A549 (cell line): ENCODE data around the gene ACOT7. TPM values are rescaled to one million over a fixed set of nuclear protein-coding genes. Genes with fewer than 3 reads are reported as not detected.
A peak's percentile ranks its signal among the peaks of the same experiment; 100 is the strongest.

Experiments
- ATAC-seq, 2 experiments: fragments of 200-7000 bp in 1 of 2; fragments of >200 bp in 1 of 2; cut with Nextera tagmentation in 1 of 2; cut with Tn5 transposase in 1 of 2; 3 replicates each; pipeline versions ENCODE4 v1.8.0 to v1.9.1; 2018 to 2020; ENCODE audit warnings: mild to moderate bottlenecking in 1 of 2, moderate library complexity in 1 of 2
- CTCF ChIA-PET: fragments of 300-600 bp; sonication (Branson Sonifier 250); formaldehyde crosslinking; extraction: SDS; loops from one replicate; lab custom pipeline; 2021; ENCODE audit warnings: antibody characterized with exemption, inconsistent platforms; lab: Yijun Ruan, JAX
- POLR2A ChIA-PET: fragments of 350-600 bp; formaldehyde crosslinking; extraction: SDS; loops from one replicate; lab custom pipeline; 2021; ENCODE audit warnings: antibody characterized with exemption, inconsistent platforms; lab: Yijun Ruan, JAX
- DNase-seq, 2 experiments: peaks; one replicate each; pipeline versions ENCODE4 v3.0.0 to v3.0.0-alpha.2; 2011 to 2016; ENCODE audit warnings: low read depth in 1 of 2, low spot score in 1 of 2
- FAIRE-seq: peaks from 2 replicates; lab custom pipeline; 2011; peaks lifted over from hg19 to GRCh38; lab: Jason Lieb, UNC
- H3K27ac ChIP-seq, 2 experiments: fragments of >200 bp; sonication (Bioruptor Twin); formaldehyde crosslinking; 3 replicates each; pipeline ENCODE4 v1.5.1; 2016 to 2017
- H3K4me1 ChIP-seq: fragments of >200 bp; sonication (Bioruptor Twin); formaldehyde crosslinking; 3 replicates; pipeline ENCODE4 v1.6.1; 2016
- H3K4me2 ChIP-seq: fragments of >200 bp; sonication (Bioruptor Twin); formaldehyde crosslinking; 3 replicates; pipeline ENCODE4 v1.6.1; 2016
- H3K4me3 ChIP-seq: fragments of >200 bp; sonication (Bioruptor Twin); formaldehyde crosslinking; 3 replicates; pipeline ENCODE4 v1.5.1; 2016
- H3K9me3 ChIP-seq: fragments of >200 bp; sonication (Bioruptor Twin); formaldehyde crosslinking; 3 replicates; pipeline ENCODE4 v1.6.1; 2016
- BHLHE40 ChIP-seq: IDR thresholded peaks from 2 replicates; pipeline ENCODE4 v1.6.1; 2012; ENCODE audit warnings: low read depth, low read length, inconsistent platforms
- CBX8 ChIP-seq: fragments of 200-600 bp; sonication (generic); IDR thresholded peaks from 2 replicates; pipeline ENCODE4 v1.6.1; 2016
- EHMT2 ChIP-seq: fragments of 200-600 bp; sonication (generic); IDR thresholded peaks from 2 replicates; pipeline ENCODE4 v1.6.1; 2016; ENCODE audit warnings: antibody characterized with exemption, low read depth, mild to moderate bottlenecking, moderate library complexity
- ESRRA ChIP-seq: fragments of 150-350 bp; IDR thresholded peaks from 2 replicates; pipeline ENCODE4 v1.6.1; 2014; ENCODE audit warnings: mild to moderate bottlenecking, low read length, borderline replicate concordance
- FOSB ChIP-seq: fragments of 250-450 bp; sonication (Bioruptor Pico); IDR thresholded peaks from 2 replicates; pipeline ENCODE4 v1.5.0; 2020; ENCODE audit warnings: mild to moderate bottlenecking, moderate library complexity
- GATA3 ChIP-seq: IDR thresholded peaks from 2 replicates; pipeline ENCODE4 v1.6.1; 2012; ENCODE audit warnings: borderline replicate concordance
- HOXA7 ChIP-seq: fragments of 250-450 bp; sonication (Bioruptor Pico); IDR thresholded peaks from 2 replicates; pipeline ENCODE4 v1.5.0; 2020; ENCODE audit warnings: mild to moderate bottlenecking, moderate library complexity
- JUN ChIP-seq, 2 experiments: fragments of >200 bp; sonication (Bioruptor Twin); formaldehyde crosslinking; IDR thresholded peaks; 2 replicates in 1 of 2; 3 replicates in 1 of 2; pipeline ENCODE4 v1.6.1; 2016 to 2017
- MAFK ChIP-seq: fragments of 450-650 bp; IDR thresholded peaks from 2 replicates; pipeline ENCODE4 v1.6.1; 2014; ENCODE audit not compliant: partially characterized antibody
- MAX ChIP-seq: IDR thresholded peaks from 2 replicates; pipeline ENCODE4 v1.6.1; 2012
- MAZ ChIP-seq: fragments of 150-350 bp; IDR thresholded peaks from 2 replicates; pipeline ENCODE4 v1.6.1; 2014; ENCODE audit warnings: antibody characterized with exemption, low read depth, low read length, borderline replicate concordance
- NPAS2 ChIP-seq: fragments of 250-450 bp; sonication (Bioruptor Pico); IDR thresholded peaks from 2 replicates; pipeline ENCODE4 v1.8.0; 2022; ENCODE audit warnings: mild to moderate bottlenecking, moderate library complexity, borderline replicate concordance
- PBX3 ChIP-seq: IDR thresholded peaks from 2 replicates; pipeline ENCODE4 v1.6.1; 2012
- POLR2A ChIP-seq: IDR thresholded peaks from 2 replicates; pipeline ENCODE4 v1.6.1; 2012; ENCODE audit warnings: mild to moderate bottlenecking, low read length
- RARB ChIP-seq: fragments of 250-450 bp; sonication (Bioruptor Pico); IDR thresholded peaks from 2 replicates; pipeline ENCODE4 v1.8.0; 2021; ENCODE audit warnings: mild to moderate bottlenecking, moderate library complexity
- RCOR1 ChIP-seq: fragments of 150-350 bp; IDR thresholded peaks from 2 replicates; pipeline ENCODE4 v1.6.1; 2014; ENCODE audit warnings: antibody characterized with exemption, low read length, low read depth
- RFX5 ChIP-seq: fragments of 450-650 bp; IDR thresholded peaks from 2 replicates; pipeline ENCODE4 v1.7.1; 2014; ENCODE audit warnings: antibody characterized with exemption, mild to moderate bottlenecking, moderate library complexity
- TP53 ChIP-seq: fragments of 250-450 bp; sonication (Bioruptor Pico); IDR thresholded peaks from 2 replicates; pipeline ENCODE4 v1.5.0; 2021; ENCODE audit warnings: mild to moderate bottlenecking, moderate library complexity
- WGBS: methylation state at CpG from one replicate; pipeline ENCODE4 v1.1.6; 2017; ENCODE audit errors: missing lambda C conversion rate; 5-methylcytosine and 5-hydroxymethylcytosine counted together
- polyA plus RNA-seq, 4 experiments: library from polyadenylated mRNA; depleted of rRNA in 3 of 4; stranded (reverse); fragments of >200 nt; fragmentation: RNase III in 1 of 4; extraction: RNeasy Plus Mini Kit Qiagen cat#74134 plus additional on column Dnase treatment in 1 of 4; gene quantifications; 2 replicates in 3 of 4; 3 replicates in 1 of 4; pipeline ENCODE4 v1.2.3, GENCODE V29; 2011 to 2017
- TF ChIP-seq, protein P1 (sequence below): fragments of 250-450 bp; sonication (Bioruptor Pico); IDR thresholded peaks from 2 replicates; pipeline ENCODE4 v1.5.0; 2020; ENCODE audit warnings: low read depth, mild to moderate bottlenecking, moderate library complexity
- TF ChIP-seq, protein P2 (sequence below): fragments of 450-650 bp; IDR thresholded peaks from 2 replicates; pipeline ENCODE4 v1.6.1; 2014; ENCODE audit warnings: antibody characterized with exemption
- TF ChIP-seq, protein P3 (sequence below): fragments of 150-350 bp; IDR thresholded peaks from 2 replicates; pipeline ENCODE4 v1.6.1; 2014; ENCODE audit warnings: low read depth, mild to moderate bottlenecking, low read length

ACOT7 gene
- polyA plus RNA-seq, 2 of the 4 experiments (the other 2 are of a cell fraction) = 48.0 to 49.6 TPM

DNA sequence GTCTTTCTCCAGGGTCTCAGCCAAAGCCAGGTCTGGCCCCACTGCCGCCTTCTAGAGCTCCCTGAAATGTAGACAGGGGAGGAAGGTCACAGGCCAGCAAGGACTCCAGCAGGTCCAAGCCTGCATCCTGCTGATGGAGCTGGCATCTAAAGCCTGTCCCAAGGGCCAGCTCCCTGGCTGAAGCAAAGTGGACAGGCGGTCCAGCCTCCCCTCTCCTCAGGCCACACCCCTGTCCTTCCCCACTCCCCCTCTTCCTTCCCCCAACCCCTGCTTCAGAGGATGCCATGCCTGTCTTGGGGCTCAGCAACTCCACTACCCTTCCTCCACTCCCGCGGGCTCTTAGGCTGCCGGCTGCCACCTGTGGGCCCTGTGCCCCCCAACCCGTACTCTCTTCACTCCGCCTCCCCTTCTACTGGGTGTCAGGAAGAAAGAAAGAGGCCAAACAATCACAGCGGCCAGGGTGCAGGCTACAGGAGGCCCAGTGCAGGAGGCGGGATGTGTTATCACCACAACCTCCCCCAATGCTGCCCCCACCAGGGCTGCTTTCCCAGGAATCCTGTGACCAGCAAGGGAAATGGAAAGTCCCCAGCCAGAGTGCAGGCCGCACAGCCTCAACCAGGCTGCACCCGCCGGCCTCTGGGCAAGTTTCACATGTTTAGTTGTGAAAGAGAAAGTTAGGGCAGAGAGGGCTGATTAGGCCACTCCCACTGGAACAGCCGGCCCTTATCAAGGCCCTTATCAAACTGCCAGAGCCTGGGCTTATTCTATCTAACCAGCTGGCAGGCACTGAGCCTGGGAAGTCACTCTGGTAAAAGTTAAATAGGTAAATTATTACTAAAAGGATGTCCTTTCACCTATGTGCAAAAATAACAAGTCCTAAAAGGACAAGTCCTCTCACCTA, 34.1 kb downstream of the ACOT7 start:
- H3K9me3 ChIP-seq = no peaks in the 10 kb centered on the region
- H3K4me2 ChIP-seq = peak overlapping the region; percentile 66
- ATAC-seq = peak; percentile 68 to 70
- peak in 1 of 2 experiments; percentile 48 for DNase-seq
- peak overlapping the region; percentile 58 to 82 for H3K27ac ChIP-seq
- no peak for FAIRE-seq
- ChIA-PET POLR2A (interaction anchor here (1.3 kb wide), 1 partner anchor 34 kb away, joined by 5 read pairs; the partner anchor contains the start of gene ACOT7), CTCF (interaction anchor here (0.6 to 28.6 kb wide), 7 partner anchors 7 to 113 kb away, joined by 3 to 575 read pairs (median 7); partner anchors contain the start of gene ACOT7)
- H3K4me1 ChIP-seq = peaks cover 29% of the 10 kb centered on the region
- TF ChIP-seq GATA3 (0 out of 2 replicates have a peak, but pooled peaks have one; percentile 22), MAX (peak; percentile 28; the same call in 1 of the 2 replicates)
- TF ChIP-seq, protein P1, sequence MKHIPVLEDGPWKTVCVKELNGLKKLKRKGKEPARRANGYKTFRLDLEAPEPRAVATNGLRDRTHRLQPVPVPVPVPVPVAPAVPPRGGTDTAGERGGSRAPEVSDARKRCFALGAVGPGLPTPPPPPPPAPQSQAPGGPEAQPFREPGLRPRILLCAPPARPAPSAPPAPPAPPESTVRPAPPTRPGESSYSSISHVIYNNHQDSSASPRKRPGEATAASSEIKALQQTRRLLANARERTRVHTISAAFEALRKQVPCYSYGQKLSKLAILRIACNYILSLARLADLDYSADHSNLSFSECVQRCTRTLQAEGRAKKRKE (CRISPR knock-in tag) = no peak
- no peak overlapping the region for H3K4me3 ChIP-seq
- WGBS = 66% methylated on average over 7 of the region's 13 CpGs

DNA sequence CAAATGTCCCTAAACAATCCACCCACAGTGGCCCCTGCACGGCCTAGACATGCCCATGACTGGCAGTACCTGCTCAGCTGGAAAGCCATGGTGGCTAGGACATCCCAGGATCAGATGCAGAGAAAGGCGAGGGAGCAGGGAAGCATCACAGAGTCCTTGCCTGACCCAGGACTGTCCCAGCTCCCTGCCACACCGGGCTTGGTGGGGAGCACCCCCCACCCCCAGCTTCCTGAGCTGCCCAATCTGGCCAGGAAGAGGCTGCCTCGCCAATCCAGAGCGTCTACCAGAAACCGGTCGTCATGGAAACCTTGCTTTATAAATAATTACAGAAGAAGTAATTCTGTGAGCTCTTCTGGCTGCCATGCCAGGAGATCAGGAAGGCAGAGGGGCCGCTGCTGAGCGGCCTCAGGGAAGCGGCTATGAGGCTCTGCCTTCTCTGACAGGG, 34.8 kb downstream of the ACOT7 start:
- Histone ChIP-seq H3K4me1 (peaks cover 36% of the 10 kb centered on the region), H3K4me3 (no peak overlapping the region), H3K9me3 (no peaks in the 10 kb centered on the region), H3K4me2 (peak overlapping the region; percentile 66; the same call in 1 of the 3 replicates), H3K27ac (peak overlapping the region in 1 of 2 experiments; percentile 82; a peak in 3 of 6 replicates)
- TF ChIP-seq PBX3 (no peak), BHLHE40 (no peak), RFX5 (no peak), CBX8 (no peak), RARB (CRISPR knock-in tag) (no peak), FOSB (CRISPR knock-in tag) (no peak), TP53 (CRISPR knock-in tag) (no peak)
- TF ChIP-seq, protein P2, sequence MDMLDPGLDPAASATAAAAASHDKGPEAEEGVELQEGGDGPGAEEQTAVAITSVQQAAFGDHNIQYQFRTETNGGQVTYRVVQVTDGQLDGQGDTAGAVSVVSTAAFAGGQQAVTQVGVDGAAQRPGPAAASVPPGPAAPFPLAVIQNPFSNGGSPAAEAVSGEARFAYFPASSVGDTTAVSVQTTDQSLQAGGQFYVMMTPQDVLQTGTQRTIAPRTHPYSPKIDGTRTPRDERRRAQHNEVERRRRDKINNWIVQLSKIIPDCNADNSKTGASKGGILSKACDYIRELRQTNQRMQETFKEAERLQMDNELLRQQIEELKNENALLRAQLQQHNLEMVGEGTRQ = no peak
- CTCF ChIA-PET = interaction anchor here (1.1 to 28.6 kb wide), 8 partner anchors 8 to 112 kb away, joined by 3 to 575 read pairs (median 6); partner anchors contain the start of gene ACOT7
- POLR2A ChIA-PET = interaction anchor here (1.3 kb wide), 1 partner anchor 35 kb away, joined by 5 read pairs; the partner anchor contains the start of gene ACOT7
- no peak for FAIRE-seq
- ATAC-seq = peak; percentile 28 to 40; a peak in 4 of 6 replicates
- WGBS = 68% methylated on average over 7 of the region's 10 CpGs
- DNase-seq = no peak

- H3K27ac ChIP-seq = peak overlapping the region in 1 of 2 experiments; percentile 82; a peak in 2 of 6 replicates
- H3K4me2 ChIP-seq = no peak overlapping the region
- WGBS = 88% methylated on average over 6 of the region's 10 CpGs
- FAIRE-seq = no peak
- no peak for DNase-seq
- ChIA-PET POLR2A (interaction anchor here (1.3 kb wide), 1 partner anchor 35 kb away, joined by 5 read pairs; the partner anchor contains the start of gene ACOT7), CTCF (interaction anchor here (1.1 to 28.6 kb wide), 8 partner anchors 9 to 111 kb away, joined by 3 to 575 read pairs (median 4); partner anchors contain the start of gene ACOT7)
- peaks cover 41% of the 10 kb centered on the region for H3K4me1 ChIP-seq
- no peak overlapping the region for H3K4me3 ChIP-seq
- no peaks in the 10 kb centered on the region for H3K9me3 ChIP-seq
- ATAC-seq = no peak
- TF ChIP-seq JUN (IDR thresholded peaks at IDR 0.05) (no peak), HOXA7 (CRISPR knock-in tag) (no peak), CBX8 (no peak), RARB (CRISPR knock-in tag) (no peak), RCOR1 (no peak), MAFK (no peak), EHMT2 (no peak), POLR2A (no peak), ESRRA (no peak), MAZ (no peak), NPAS2 (no peak)
- TF ChIP-seq, protein P1 (CRISPR knock-in tag) = no peak
- TF ChIP-seq, protein P3, sequence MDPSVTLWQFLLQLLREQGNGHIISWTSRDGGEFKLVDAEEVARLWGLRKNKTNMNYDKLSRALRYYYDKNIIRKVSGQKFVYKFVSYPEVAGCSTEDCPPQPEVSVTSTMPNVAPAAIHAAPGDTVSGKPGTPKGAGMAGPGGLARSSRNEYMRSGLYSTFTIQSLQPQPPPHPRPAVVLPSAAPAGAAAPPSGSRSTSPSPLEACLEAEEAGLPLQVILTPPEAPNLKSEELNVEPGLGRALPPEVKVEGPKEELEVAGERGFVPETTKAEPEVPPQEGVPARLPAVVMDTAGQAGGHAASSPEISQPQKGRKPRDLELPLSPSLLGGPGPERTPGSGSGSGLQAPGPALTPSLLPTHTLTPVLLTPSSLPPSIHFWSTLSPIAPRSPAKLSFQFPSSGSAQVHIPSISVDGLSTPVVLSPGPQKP = no peak
Observed at GRCh38 chr1:6358144-6358624, 35.4 kb downstream of the ACOT7 start.
